ENCODE data around the gene PHAF1.
"Not testable (repeated sequence)": the region's sequence is repeated elsewhere in the genome, so short reads cannot be mapped to it uniquely, and the experiment has no call there.

The PHAF1 gene

DNA sequence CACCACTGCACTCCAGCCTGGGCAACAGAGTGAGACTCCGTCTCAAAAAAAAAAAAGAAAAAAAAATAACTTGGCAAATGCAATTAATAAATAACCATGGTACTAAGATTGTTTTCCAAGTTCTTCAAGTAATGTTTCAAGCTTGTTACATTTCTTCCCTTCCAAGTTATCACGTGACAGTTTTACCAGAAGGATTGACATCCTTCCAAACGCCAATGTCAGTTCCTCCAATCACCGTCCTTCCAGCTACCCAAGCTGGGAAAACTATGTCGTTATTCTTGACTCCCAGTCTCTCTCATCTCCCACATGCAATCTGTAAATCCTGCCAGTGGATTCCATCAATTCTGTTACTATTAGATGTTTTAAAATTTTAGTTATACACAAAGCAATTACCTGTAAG, 3.9 kb upstream of the PHAF1 start:
- DNase-seq = no peak

- DNase-seq = no peak
Measured at GRCh38 chr16:67108489-67108888, 1.3 kb upstream of the PHAF1 start.

GRCh38 chr16:67108931-67109406, 772 bp upstream of the PHAF1 start:
- DNase-seq = no peak

- no peak for DNase-seq
Measured at GRCh38 chr16:67111951-67112444, 2.3 kb downstream of the PHAF1 start.

DNA sequence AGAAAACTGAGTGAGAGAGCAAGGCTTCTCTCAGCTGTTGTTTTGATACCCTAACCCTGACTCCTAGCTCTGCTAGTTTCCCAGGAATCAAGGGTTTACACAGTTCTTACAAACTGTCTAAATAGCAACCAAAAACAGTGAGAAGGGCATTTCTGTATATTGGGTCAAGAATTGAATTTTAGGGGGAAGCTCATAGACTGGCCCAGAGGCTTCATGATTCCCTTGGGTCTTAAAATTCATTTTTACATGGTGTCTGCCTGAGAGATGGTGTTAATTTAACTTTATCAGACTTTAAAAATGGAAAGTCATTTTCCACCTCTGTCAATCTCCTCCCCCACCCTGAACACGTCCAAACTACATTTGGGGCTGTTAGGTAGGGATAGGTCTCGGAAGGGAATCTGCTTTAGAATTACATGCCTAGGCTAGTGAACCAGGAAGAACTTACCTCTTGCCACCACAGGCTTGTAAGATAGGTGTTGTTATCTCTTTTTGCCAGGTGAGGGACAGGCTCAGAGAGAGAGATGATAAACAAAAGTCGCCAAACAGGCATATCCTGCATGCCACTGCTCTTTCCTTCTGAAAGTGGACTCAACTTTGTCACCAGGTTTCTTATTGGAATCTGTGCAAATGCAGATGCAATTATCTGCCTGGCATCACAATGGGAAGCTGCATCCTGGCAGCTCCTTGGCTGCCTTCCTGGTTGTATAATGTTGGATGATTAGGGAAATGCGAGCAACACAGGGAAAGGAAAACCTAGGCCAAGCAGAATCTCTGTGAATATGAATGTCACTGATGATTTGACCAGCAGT, 3.1 kb downstream of the PHAF1 start:
- DNase-seq = no peak

GRCh38 chr16:67114793-67115192, 5.1 kb downstream of the PHAF1 start:
- DNase-seq = no peak

GRCh38 chr16:67115639-67116038, 5.9 kb downstream of the PHAF1 start:
- no peak for DNase-seq

- DNase-seq = peak in 1 of 2 donors; percentile 5
Measured at GRCh38 chr16:67116388-67117311, 6.9 kb downstream of the PHAF1 start.

DNA sequence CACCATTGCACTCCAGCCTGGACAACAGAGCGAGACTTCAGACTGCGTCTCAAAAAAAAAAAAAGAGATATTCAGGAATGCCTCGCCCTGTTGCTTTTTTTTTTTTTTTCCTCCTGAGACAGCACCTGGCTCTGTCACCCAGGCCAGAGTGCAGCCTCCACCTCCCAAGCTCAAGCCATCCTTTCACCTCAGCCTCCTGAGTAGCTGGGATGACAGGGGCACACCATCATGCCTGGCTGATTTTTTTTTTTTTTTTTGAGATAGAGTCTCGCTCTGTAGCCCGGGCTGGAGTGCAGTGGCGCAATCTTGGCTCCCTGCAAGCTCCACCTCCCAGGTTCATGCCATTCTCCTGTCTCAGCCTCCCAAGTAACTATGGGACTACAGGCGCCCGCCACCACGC, 8.0 kb downstream of the PHAF1 start:
- no peak for DNase-seq

GRCh38 chr16:67120025-67120424, 10.3 kb downstream of the PHAF1 start:
- no peak for DNase-seq

DNA sequence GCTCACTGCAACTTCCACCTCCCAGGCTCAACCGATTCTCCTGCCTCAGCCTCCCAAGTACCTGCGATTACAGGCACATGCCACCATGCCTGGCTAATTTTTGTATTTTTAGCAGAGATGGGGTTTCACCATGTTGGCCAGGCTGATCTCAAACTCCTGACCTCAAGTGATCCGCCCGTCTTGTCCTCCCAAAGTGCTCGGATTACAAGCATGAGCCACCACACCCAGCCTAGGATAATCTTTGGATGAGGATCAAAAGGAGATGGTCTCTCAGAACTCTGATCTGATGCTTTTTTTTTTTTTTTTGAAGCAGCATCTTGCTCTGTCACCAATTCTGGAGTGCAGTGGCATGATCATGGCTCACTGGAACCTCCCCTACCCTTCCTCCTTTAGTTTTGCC, 13.1 kb downstream of the PHAF1 start:
- DNase-seq = not testable (repeated sequence)

DNA sequence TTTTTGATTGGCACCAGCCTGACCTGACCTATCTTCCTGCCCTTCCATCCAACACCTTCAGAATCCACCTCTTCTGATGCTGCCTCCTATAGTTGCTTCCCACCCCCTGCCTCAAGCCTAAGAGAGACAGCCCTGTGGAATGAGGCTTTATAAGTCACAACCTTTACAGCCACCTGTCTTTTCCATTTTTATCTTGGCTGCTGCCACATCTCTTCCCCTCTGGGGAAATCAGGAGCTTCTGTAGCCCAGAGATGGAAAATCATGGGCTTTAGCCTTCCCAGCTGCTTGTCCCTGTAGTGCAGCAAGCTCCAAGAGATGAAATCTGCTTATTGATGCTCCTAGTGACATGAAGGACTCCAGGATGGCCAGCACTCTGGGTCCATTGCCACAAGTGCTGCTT, 18.7 kb downstream of the PHAF1 start:
- DNase-seq = no peak

DNA sequence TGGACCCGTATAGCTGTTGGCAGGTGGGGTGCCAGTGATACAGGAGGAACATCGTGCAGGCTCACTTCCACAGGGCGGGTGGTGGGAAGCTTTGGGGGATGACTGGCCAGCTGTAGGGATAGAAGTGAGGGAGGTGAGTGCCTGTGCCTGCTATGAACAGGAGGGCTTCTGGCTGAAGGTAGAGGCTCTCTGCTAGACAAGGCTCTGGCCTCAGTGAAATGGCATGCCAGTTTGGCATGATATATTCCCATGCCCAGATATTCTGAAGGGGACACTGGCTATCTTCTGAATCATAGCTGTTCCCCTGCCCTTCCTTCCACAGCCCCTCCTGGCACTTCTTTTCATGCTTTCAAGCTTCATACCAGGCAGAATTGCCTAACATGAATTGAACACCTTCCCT, 19.1 kb downstream of the PHAF1 start:
- no peak for DNase-seq

DNA sequence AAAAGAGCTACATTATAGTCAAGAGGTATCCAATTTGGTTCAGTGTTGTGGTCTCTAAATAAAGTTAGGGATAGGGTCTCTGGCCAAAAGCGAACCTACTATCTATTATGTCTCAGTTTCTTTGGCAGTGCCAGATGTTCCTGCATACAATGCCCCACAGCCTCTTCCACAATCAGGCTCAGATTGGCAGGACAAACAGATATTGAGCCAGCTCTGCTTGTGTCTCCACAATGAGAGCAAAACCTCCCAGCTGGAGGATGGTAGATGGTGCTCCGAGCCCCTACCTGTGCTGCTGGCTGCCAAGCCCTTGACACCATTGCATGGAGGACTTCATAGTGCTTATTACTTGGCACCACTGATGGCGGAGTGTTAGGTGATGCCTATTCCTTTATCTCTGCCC, 19.7 kb downstream of the PHAF1 start:
- no peak for DNase-seq

DNA sequence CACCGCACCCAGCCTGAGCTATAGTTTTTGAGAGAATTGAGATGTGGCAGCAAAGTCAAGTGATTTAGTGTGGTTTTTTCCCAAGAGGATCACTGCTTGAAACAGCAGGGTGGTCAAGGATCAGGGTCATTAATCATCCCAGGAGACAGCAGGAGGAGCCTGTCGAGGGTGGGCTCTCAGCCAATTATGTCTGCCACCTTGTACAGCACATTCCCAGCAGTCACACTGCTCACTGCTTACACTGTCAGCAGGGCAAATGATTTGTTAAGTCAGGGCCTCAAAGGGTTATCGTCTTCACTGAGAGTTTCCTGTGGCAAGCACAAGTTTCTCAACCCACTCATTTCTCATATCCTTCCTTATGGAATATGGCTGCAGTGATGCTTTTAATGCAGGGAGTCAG, 27.9 kb downstream of the PHAF1 start:
- no peak for DNase-seq

DNA sequence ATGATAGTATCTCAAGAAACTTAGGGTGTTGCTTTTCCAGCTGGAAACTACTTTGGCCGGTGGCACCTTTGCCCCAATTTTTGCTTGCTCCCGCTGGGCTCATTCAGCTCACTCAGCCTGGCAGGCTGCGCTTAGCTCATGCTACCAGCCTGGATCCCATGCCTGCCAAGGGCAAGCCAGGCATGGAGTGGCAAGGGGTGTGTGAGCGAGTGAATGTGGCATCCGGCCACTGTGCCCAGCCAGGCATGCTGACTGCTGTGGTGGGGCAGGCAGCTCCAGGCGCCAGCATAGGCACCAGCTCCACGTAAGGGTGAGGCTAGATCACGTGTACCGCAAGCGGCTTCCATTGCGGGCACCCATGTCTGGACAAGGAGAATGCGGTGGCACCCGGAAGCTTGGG, 31.6 kb downstream of the PHAF1 start:
- DNase-seq = no peak

DNA sequence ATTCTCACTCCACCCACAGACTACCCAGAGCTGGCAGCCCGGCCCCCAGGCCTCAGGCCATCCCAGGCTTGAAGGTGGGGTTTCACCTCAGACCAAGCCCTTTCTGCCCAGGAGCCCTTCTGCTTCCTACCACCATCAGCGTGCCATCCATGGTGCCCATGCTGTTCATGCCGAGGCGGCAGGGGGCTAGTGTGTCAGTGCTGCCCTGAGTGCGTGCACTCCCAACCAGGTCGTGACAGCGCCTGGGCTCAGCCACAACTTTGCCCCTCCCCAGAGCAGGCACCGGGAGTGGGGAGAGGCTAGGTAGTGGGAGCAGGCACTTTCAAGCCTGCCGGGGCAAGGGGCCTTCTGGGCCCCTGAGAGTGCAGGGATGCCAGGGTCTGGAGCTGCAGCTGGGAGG, 32.6 kb downstream of the PHAF1 start:
- no peak for DNase-seq

DNA sequence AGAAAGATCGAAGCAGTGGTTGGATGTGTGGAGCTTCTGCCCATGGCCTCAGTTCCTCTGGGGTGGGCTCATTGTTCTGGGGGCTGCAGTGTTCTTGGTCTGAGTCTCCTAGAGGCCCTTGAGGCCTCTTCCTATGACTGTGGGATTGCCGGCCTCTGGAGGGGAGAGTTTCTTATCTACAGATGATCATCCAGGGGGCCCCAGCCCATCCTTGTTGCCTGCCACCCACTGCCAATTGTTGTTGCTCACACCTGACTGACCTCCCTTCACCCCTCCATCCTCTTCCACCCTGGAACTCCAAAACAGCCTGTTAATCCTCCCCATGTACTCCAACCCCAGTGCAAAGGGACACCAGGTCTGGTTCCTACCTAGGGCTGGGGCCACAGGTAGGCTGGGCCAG, 35.2 kb downstream of the PHAF1 start:
- no peak for DNase-seq

- no peak for DNase-seq
Measured at GRCh38 chr16:67145746-67146145, 36.0 kb downstream of the PHAF1 start.

GRCh38 chr16:67146523-67147357, 37.0 kb downstream of the PHAF1 start:
- no peak for DNase-seq

- DNase-seq = no peak
Measured at GRCh38 chr16:67147437-67148140, 37.8 kb downstream of the PHAF1 start.

DNA sequence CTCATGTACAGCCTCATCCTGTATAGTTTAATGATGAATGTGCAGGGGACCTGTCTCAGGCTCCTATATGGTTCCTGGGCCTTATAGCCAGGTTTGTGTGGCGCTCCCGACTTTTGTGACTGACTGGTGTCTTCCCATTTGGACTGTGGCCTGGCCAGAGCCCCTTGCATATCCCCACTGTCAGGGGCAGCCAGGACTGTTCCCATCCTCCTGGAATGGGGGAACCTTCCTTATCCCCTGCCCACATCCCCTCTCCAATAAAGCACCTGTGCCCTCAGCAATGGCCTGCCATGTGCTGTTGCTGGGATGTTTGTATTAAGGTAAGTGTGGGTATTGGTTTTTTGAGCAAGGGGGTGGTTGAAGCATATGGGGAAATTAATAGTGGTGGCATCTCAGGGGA, 38.5 kb downstream of the PHAF1 start:
- no peak for DNase-seq

All from CD4-positive, alpha-beta T cell treated with Interferon alpha-2 for 1 hour (primary cell).